ENCODE measurements around the gene IFITM2. TPM values are rescaled to one million over a fixed set of nuclear protein-coding genes. Genes with fewer than 3 reads are reported as not detected.

IFITM2 gene
- total RNA-seq, 1 donor from 2014 or later, result 689 TPM

- intact Hi-C loops (cut with micrococcal nuclease), result loop anchor here (5.0 kb wide), 2 partner anchors 91 to 151 kb away; partner anchors contain the start of genes BET1L and RIC8A
- no peaks in the 10 kb centered on the region for H3K36me3 Mint-ChIP-seq (ENCODE audit: low read depth)
Observed at GRCh38 chr11:358129-358800, 50.6 kb downstream of the IFITM2 start.

More at GRCh38 chr11:358129-358800, 50.6 kb downstream of the IFITM2 start:
- no peak overlapping the region for H3K27ac Mint-ChIP-seq
- H3K4me1 Mint-ChIP-seq (ENCODE audit: low read depth), result peaks cover 13% of the 10 kb centered on the region
- DNase-seq (ENCODE audit: low spot score), result no peak
- no peak overlapping the region for H3K4me3 Mint-ChIP-seq (ENCODE audit: low read depth)
- peaks cover 2% of the 10 kb centered on the region for H3K27me3 Mint-ChIP-seq (ENCODE audit: low read depth)
- no peaks in the 10 kb centered on the region for H3K9me3 Mint-ChIP-seq

Other genes with a start within 250 kb of the IFITM2 start
- gene SCGB1C1, start 114.7 kb upstream of the IFITM2 start, total RNA-seq, result not detected in 2 replicates
- 43.7 and 46.3 TPM in 2 replicates for gene BET1L, start 100.4 kb upstream of the IFITM2 start, total RNA-seq
- 109 and 110 TPM in 2 replicates for gene RIC8A, start 100.1 kb upstream of the IFITM2 start, total RNA-seq
- 17.0 and 17.3 TPM in 2 replicates for gene SIRT3, start 71.5 kb upstream of the IFITM2 start, total RNA-seq
- 255 and 258 TPM in 2 replicates for gene PSMD13, start 70.8 kb upstream of the IFITM2 start, total RNA-seq
- 0.97 and 1.1 TPM in 2 replicates for gene NLRP6, start 29.4 kb upstream of the IFITM2 start, total RNA-seq
- gene PGGHG, start 18.7 kb upstream of the IFITM2 start, total RNA-seq, result 62.0 and 62.8 TPM in 2 replicates
- not detected in 2 replicates for gene IFITM5, start 8.3 kb upstream of the IFITM2 start, total RNA-seq
- gene IFITM1, start 6.2 kb downstream of the IFITM2 start, total RNA-seq, result 256 and 260 TPM in 2 replicates
- gene IFITM3, start 13.0 kb downstream of the IFITM2 start, total RNA-seq, result 3.5 and 3.7 TPM in 2 replicates
- gene B4GALNT4, start 61.7 kb downstream of the IFITM2 start, total RNA-seq, result 1.5 and 2.9 TPM in 2 replicates
- not detected in 2 replicates for gene PKP3, start 86.4 kb downstream of the IFITM2 start, total RNA-seq
- gene SIGIRR, start 107.2 kb downstream of the IFITM2 start, total RNA-seq, result 41.5 and 53.4 TPM in 2 replicates
- gene ANO9, start 134.2 kb downstream of the IFITM2 start, total RNA-seq, result 35.4 and 36.9 TPM in 2 replicates
- 32.1 and 34.4 TPM in 2 replicates for gene PTDSS2, start 142.5 kb downstream of the IFITM2 start, total RNA-seq
- gene RNH1, start 199.4 kb downstream of the IFITM2 start, total RNA-seq, result 126 and 127 TPM in 2 replicates
- 70.5 and 71.5 TPM in 2 replicates for gene HRAS, start 227.8 kb downstream of the IFITM2 start, total RNA-seq
- gene LRRC56, start 229.7 kb downstream of the IFITM2 start, total RNA-seq, result 1.3 and 2.2 TPM in 2 replicates

Data from activated T-helper 2 cell treated with anti-CD3 and anti-CD28 coated beads, Interferon-gamma antibody, Interleukin-2, Interleukin-4, amounts not matched to agents 10 μg/mL and 5 μg/mL and 100 μg/mL, durations not matched to agents 14 hours and 24 hours and 36 hours (primary cell).